ENCODE data around the gene CAPN14.

CAPN14 gene

DNA sequence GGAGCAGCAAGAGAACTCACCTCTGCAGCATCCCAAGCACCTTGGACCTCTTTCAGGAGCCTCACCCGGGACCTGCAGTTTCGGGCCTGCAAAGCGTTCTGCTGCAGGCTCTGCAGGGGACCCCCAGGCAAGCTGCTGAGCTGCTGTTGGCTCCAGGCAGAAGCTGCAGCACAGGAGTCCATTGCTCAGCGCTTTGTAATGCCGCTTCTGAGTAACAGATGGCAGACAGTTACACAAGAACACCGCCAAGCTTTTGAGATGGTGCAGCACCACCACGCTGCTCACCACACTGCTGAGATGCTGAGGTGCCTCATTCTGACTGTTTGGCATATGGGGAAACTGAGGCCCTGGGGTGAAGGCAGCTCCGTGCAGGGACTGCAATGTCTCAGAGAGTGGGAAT lies 77.2 kb downstream of the CAPN14 start:
- DNase-seq (ENCODE audit: low read depth, low spot score) = no peak

GRCh38 chr2:31139671-31140070 lies 77.6 kb downstream of the CAPN14 start:
- no peak for DNase-seq (ENCODE audit: low read depth, low spot score)

DNA sequence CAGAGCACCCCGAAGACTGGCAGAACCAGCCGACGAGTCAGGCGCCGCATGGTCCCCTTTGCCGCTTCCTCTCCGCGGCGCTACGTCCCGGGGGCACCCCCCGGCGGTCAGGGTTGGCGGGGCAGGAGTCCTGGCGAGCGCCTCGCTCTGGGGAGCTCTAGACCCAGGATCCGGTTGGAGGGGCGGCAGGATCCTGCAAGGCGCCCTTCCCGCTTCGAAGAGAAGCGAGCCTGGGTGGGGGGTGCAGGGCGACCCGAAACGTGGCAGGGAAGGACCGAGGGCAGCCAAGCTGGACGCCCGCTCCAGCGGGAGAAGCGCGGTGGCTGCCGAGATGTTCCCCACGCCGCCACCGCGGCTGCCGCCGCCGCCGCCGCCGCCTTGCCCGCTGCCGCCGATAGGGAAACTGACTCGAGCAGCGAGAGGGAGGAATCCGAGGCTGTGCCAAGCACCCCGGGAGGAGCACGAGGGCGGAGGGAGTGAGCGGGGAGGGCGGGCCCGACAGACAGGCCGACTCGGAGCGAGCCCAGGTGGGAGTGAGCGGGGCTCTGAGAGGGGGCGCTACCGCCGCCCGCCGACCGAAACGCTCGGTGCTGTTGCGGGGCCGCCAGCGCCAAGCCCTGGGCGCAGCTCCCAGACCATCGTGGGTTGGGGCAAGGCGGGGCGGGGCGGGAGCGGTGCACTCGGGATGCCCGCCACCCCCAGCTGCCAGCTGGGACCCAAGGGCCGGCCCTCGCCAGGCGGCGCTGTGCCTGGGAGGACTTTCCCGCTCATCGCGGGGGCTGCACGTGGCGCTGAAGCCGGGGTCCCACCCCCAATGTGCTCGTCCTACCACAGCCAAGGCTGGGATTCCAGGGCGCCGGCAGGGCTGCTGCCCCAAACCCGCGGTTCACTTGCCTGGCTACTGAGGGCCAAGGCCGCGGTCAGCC lies 79.0 kb downstream of the CAPN14 start, which contains the start of gene GALNT14:
GALNT14 (minus strand) TSS at position 404 of the 926 bp plus-strand sequence; CDS start at position 50, 354 bp downstream.
- DNase-seq (ENCODE audit: low read depth, low spot score) = peak; percentile 74

DNA sequence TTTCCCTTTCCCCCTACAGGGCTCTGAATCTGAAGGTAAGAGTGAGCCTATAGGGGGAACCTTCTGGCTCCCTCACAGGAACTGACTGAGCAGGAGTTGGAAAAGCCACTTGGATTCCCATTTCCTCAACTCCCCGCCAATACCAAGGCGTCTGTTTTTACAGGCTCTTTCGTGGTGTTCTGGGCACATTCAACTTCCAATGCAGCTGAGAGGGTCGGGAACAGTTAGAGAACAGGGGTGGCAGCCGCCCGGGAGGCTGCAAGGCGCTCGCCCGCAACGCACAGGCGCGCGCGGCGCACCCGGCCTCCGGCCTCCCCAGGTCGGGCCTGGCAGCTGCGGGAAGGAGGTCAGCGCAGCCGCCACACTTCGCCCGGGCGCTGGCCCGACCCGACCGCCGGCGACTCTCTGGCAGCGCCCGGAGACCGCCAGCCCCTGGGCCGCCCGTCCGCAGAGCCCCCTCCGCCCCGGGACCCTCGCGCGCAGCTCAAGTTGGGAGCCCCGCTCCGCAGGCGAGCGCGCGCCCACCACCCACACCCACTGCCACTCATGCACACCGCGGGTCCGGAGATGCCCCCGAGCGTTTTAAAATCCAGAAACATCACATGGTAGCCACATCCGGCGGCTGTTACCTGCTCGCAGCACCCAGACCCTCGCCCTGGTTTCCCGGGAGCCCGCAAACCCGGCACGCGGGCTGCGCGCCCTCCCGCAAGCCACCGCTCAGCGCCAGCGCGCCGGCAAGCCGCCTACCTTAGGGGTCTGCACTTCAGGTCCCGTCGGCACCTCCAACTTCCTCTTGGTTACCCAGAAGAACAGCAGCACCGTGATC lies 79.9 kb downstream of the CAPN14 start:
- peak; percentile 56 for DNase-seq (ENCODE audit: low read depth, low spot score)

GRCh38 chr2:31136732-31137131 lies 80.6 kb downstream of the CAPN14 start:
- DNase-seq (ENCODE audit: low read depth, low spot score) = no peak

GRCh38 chr2:31136000-31136399 lies 81.3 kb downstream of the CAPN14 start:
- no peak for DNase-seq (ENCODE audit: low read depth, low spot score)

DNA sequence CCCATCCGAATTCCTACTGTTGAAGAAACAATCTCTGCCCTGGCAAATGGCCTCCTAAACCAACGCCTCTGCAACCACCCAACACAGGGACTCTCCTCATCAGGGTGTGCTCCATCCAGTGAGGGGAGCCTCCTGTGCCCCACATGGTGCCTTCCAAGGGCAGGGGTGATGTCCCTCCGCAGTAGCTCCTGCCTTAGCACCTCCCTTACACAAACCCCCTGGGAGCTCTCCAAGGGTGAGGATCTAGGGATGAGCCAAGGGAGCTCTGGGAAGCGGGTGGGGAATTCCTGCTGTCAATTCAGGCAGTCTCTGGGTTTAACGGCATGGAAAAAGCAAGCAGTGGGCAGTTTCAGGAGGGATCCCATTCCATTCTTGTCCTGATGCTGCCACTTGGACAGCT lies 82.8 kb downstream of the CAPN14 start:
- no peak for DNase-seq (ENCODE audit: low read depth, low spot score)

- no peak for DNase-seq (ENCODE audit: low read depth, low spot score)
Observed at GRCh38 chr2:31132786-31133185, 84.5 kb downstream of the CAPN14 start.

DNA sequence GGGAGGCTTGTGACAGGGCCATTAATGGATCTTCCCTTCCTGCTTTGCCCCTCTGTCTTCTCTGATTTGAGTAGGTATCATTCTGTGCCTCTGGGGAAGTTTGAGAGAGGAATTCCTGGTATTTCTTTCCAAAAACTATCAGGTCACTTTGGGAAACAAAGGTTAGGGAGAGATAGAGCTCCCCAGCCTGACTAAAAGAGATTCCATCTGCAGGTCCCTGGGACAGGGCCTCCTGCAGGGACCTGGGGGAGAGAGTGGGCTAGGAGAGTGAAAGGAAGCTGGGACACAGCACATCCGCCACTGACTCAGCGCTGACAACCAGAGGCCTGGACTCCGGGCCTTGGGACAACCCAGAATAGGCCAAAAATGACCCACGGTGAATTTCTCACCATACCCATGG lies 85.4 kb downstream of the CAPN14 start:
- DNase-seq (ENCODE audit: low read depth, low spot score) = peak; percentile 68

- DNase-seq (ENCODE audit: low read depth, low spot score) = no peak
Observed at GRCh38 chr2:31129375-31130171, 87.7 kb downstream of the CAPN14 start.

GRCh38 chr2:31127931-31128330 lies 89.4 kb downstream of the CAPN14 start:
- DNase-seq (ENCODE audit: low read depth, low spot score) = no peak

- DNase-seq (ENCODE audit: low read depth, low spot score) = no peak
Observed at GRCh38 chr2:31125918-31126695, 91.2 kb downstream of the CAPN14 start.

DNA sequence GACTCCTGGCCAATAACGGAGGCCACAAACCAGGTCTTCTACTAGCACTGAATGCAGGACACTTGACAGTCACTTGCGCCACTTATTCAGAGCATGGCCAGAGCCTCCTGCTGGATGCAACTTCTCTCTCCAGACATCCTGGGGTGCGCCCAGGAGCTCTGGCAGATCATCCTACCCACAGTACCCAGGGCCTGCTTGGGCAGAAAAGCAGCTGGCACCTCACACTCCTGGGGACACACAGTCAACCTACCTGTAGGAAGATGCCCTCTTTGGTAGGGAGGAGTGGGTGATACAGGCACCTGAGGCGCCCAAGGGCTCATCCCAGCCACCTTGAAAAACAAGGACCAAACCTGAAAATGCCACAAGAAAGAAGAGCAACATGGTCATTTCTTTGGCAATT lies 92.4 kb downstream of the CAPN14 start:
- no peak for DNase-seq (ENCODE audit: low read depth, low spot score)
